Fibroblast of lung (primary cell): Measurements from ENCODE around the gene DENND4A. TPM values are rescaled to one million over a fixed set of nuclear protein-coding genes. Genes with fewer than 3 reads are reported as not detected.

Experiments
- DNase-seq, 2 donors: peaks; one replicate each; pipeline versions ENCODE4 v3.0.0 to v3.0.0-alpha.2; 2010; ENCODE audit warnings: low read depth in 2 of 2
- H2AFZ ChIP-seq: 2 replicates; pipeline ENCODE4 v1.5.1; 2012; ENCODE audit warnings: low read length, control low read depth, inconsistent platforms
- H3K27ac ChIP-seq: 2 replicates; pipeline ENCODE4 v1.5.1; 2011; ENCODE audit warnings: low read length, control low read depth; ENCODE audit not compliant: insufficient read depth
- H3K27me3 ChIP-seq: 2 replicates; pipeline ENCODE4 v1.5.1; 2011; ENCODE audit warnings: mild to moderate bottlenecking, low read length; ENCODE audit not compliant: control insufficient read depth, insufficient read depth
- H3K36me3 ChIP-seq: 2 replicates; pipeline ENCODE4 v1.5.1; 2011; ENCODE audit warnings: low read length; ENCODE audit not compliant: control insufficient read depth, insufficient read depth
- H3K4me1 ChIP-seq: 2 replicates; pipeline ENCODE4 v1.5.1; 2011; ENCODE audit warnings: low read length; ENCODE audit not compliant: control insufficient read depth, insufficient read depth; ENCODE audit errors: extremely low read depth
- H3K4me2 ChIP-seq: 2 replicates; pipeline ENCODE4 v1.5.1; 2011; ENCODE audit warnings: low read length, control low read depth; ENCODE audit not compliant: insufficient read depth; ENCODE audit errors: extremely low read depth
- H3K4me3 ChIP-seq, 4 experiments: fragments of 200-600 bp in 1 of 4; sonication (generic) in 1 of 4; replicated peaks in 1 of 4; 2 replicates each; pipeline ENCODE4 v1.5.1; 2011 to 2016; ENCODE audit warnings: low read length in 4 of 4, low read depth in 3 of 4, mild to moderate bottlenecking in 3 of 4, control low read depth in 2 of 4, inconsistent platforms in 1 of 4, mixed read lengths in 1 of 4; ENCODE audit not compliant: insufficient read depth in 1 of 4; ENCODE audit errors: control extremely low read depth in 1 of 4
- H3K79me2 ChIP-seq: 2 replicates; pipeline ENCODE4 v1.5.1; 2012; ENCODE audit warnings: mild to moderate bottlenecking, low read length, inconsistent platforms; ENCODE audit not compliant: control insufficient read depth, insufficient read depth
- H3K9ac ChIP-seq: 2 replicates; pipeline ENCODE4 v1.5.1; 2011; ENCODE audit warnings: mild to moderate bottlenecking, low read length, control low read depth; ENCODE audit not compliant: insufficient read depth
- H3K9me3 ChIP-seq: 2 replicates; pipeline ENCODE4 v1.5.1; 2012; ENCODE audit warnings: low read depth, low read length; ENCODE audit not compliant: control insufficient read depth, insufficient read depth
- H4K20me1 ChIP-seq: 2 replicates; pipeline ENCODE4 v1.5.1; 2011; ENCODE audit warnings: low read length; ENCODE audit not compliant: control insufficient read depth, insufficient read depth; ENCODE audit errors: extremely low read depth
- CTCF ChIP-seq, 2 donors: IDR thresholded peaks in 1 of 2; conservative IDR thresholded peaks in 1 of 2; 1 replicate in 1 of 2; 2 replicates in 1 of 2; pipeline ENCODE4 v1.5.1; 2011 to 2012; ENCODE audit warnings: low read length in 2 of 2, control low read depth in 1 of 2, inconsistent platforms in 1 of 2, low read depth in 1 of 2, mild to moderate bottlenecking in 1 of 2
- EZH2 ChIP-seq: IDR thresholded peaks from 2 replicates; pipeline ENCODE4 v1.5.1; 2012; ENCODE audit warnings: low read length, control low read depth, mild to moderate bottlenecking; ENCODE audit errors: missing control alignments
- polyA plus RNA-seq, 2 donors: library from polyadenylated mRNA; depleted of rRNA in 1 of 2; stranded (reverse) in 1 of 2; unstranded in 1 of 2; fragments of >200 nt; gene quantifications; 2 replicates each; pipeline ENCODE4 v1.2.1, GENCODE V29; 2011 to 2012; ENCODE audit warnings: missing spikeins in 1 of 2
- total RNA-seq: library from RNA; depleted of rRNA; stranded (reverse); fragments of >200 nt; gene quantifications from 2 replicates; pipeline ENCODE4 v1.2.1, GENCODE V29; 2014

Gene DENND4A
- total and polyA plus RNA-seq, 2 donors (not counting 1 experiment from before 2014, with no cell fraction given): 16.7 to 30.6 TPM

- H2AFZ ChIP-seq: no peak overlapping the region
- no peak for TF ChIP-seq CTCF (conservative IDR thresholded peaks at IDR 0.05 in 1 of 2, IDR thresholded peaks at IDR 0.05 in 1 of 2; ENCODE audit: low read depth in 1 of 2, low read length in 2 of 2)
- TF ChIP-seq EZH2: no peak
- no peaks in the 10 kb centered on the region for H3K36me3 ChIP-seq
- no peaks in the 10 kb centered on the region for H3K79me2 ChIP-seq
- DNase-seq: peak in 1 of 2 donors; percentile 50
- H3K9me3 ChIP-seq: no peaks in the 10 kb centered on the region
- H3K27me3 ChIP-seq: no peaks in the 10 kb centered on the region
- H4K20me1 ChIP-seq: no peaks in the 10 kb centered on the region
- H3K4me3 ChIP-seq: no peak overlapping the region
- H3K27ac ChIP-seq: no peak overlapping the region
- no peaks in the 10 kb centered on the region for H3K4me1 ChIP-seq
- H3K4me2 ChIP-seq: peak overlapping the region; percentile 25
- H3K9ac ChIP-seq: no peak overlapping the region
These were observed 60.2 kb downstream of the DENND4A start for GRCh38 chr15:65731926-65732325.

- Histone ChIP-seq H3K27ac (no peak overlapping the region), H3K9ac (no peak overlapping the region), H3K9me3 (no peaks in the 10 kb centered on the region), H3K79me2 (no peaks in the 10 kb centered on the region), H4K20me1 (no peaks in the 10 kb centered on the region), H3K36me3 (no peaks in the 10 kb centered on the region), H3K4me1 (no peaks in the 10 kb centered on the region), H3K4me3 (no peak overlapping the region), H2AFZ (no peak overlapping the region), H3K27me3 (no peaks in the 10 kb centered on the region), H3K4me2 (no peak overlapping the region)
- peak in 1 of 2 donors; percentile 66 for DNase-seq
- no peak for TF ChIP-seq CTCF (conservative IDR thresholded peaks at IDR 0.05 in 1 of 2, IDR thresholded peaks at IDR 0.05 in 1 of 2; ENCODE audit: low read depth in 1 of 2, low read length in 2 of 2)
- no peak for TF ChIP-seq EZH2
These were observed 61.4 kb downstream of the DENND4A start for GRCh38 chr15:65730549-65731172.

- H3K4me3 ChIP-seq: no peak overlapping the region
- no peaks in the 10 kb centered on the region for H3K27me3 ChIP-seq
- DNase-seq: no peak
- H3K9ac ChIP-seq: no peak overlapping the region
- H4K20me1 ChIP-seq: no peaks in the 10 kb centered on the region
- H3K79me2 ChIP-seq: no peaks in the 10 kb centered on the region
- no peak overlapping the region for H3K27ac ChIP-seq
- no peaks in the 10 kb centered on the region for H3K4me1 ChIP-seq
- TF ChIP-seq EZH2: no peak
- no peak for TF ChIP-seq CTCF (conservative IDR thresholded peaks at IDR 0.05 in 1 of 2, IDR thresholded peaks at IDR 0.05 in 1 of 2; ENCODE audit: low read depth in 1 of 2, low read length in 2 of 2)
- no peaks in the 10 kb centered on the region for H3K9me3 ChIP-seq
- no peak overlapping the region for H3K4me2 ChIP-seq
- H3K36me3 ChIP-seq: no peaks in the 10 kb centered on the region
- H2AFZ ChIP-seq: no peak overlapping the region
These were observed 67.5 kb downstream of the DENND4A start for GRCh38 chr15:65724464-65725215.
